Caco-2 (cell line): ENCODE measurements around the gene SKAP1. TPM values are rescaled to one million over a fixed set of nuclear protein-coding genes. Genes with fewer than 3 reads are reported as not detected.

Source experiments
- BruUV-seq: library from RNA; stranded (reverse); fragments of 400-500 nt; replicated peaks from 2 replicates; lab custom pipeline; 2021; lab: Mats Ljungman, UMichigan
- CTCF ChIA-PET: fragments of 300-600 bp; sonication (Branson Sonifier 250); formaldehyde crosslinking; loops from one replicate; lab custom pipeline; 2022; ENCODE audit warnings: antibody characterized with exemption; lab: Charles Lee
- POLR2A ChIA-PET: fragments of 300-600 bp; sonication (Branson Sonifier 250); formaldehyde crosslinking; loops from one replicate; lab custom pipeline; 2022; ENCODE audit warnings: antibody characterized with exemption; lab: Charles Lee
- DNase-seq, 2 experiments: peaks; one replicate each; pipeline versions ENCODE4 v3.0.0 to v3.0.0-alpha.2; 2020 to 2022
- H3K27me3 ChIP-seq: replicated peaks from 2 replicates; pipeline ENCODE4 v1.6.0; 2011; ENCODE audit warnings: low read length; ENCODE audit not compliant: control insufficient read depth, insufficient read depth
- H3K36me3 ChIP-seq: 2 replicates; pipeline ENCODE4 v1.5.1; 2011; ENCODE audit warnings: low read length; ENCODE audit not compliant: control insufficient read depth, insufficient read depth
- H3K4me1 ChIP-seq: fragments of 250-450 bp; sonication (Bioruptor Pico); 2 replicates; pipeline ENCODE4 v1.5.1; 2020; ENCODE audit warnings: mild to moderate bottlenecking
- H3K4me3 ChIP-seq: 2 replicates; pipeline ENCODE4 v1.5.1; 2011; ENCODE audit warnings: low read depth, mild to moderate bottlenecking, control low read depth, low read length
- H3K9me3 ChIP-seq: fragments of 250-450 bp; sonication (Bioruptor Pico); 2 replicates; pipeline ENCODE4 v1.5.1; 2020; ENCODE audit warnings: mild to moderate bottlenecking, moderate library complexity
- H3K27ac Mint-ChIP-seq: one replicate; pipeline ENCODE4 v1.8.0; 2022; ENCODE audit warnings: mixed read lengths; ENCODE audit not compliant: unreplicated experiment
- H3K27me3 Mint-ChIP-seq: one replicate; pipeline ENCODE4 v1.8.0; 2022; ENCODE audit warnings: mixed read lengths; ENCODE audit not compliant: insufficient read depth, unreplicated experiment
- H3K36me3 Mint-ChIP-seq: one replicate; pipeline ENCODE4 v1.8.0; 2022; ENCODE audit warnings: mild to moderate bottlenecking, mixed read lengths; ENCODE audit not compliant: insufficient read depth, unreplicated experiment
- H3K4me1 Mint-ChIP-seq: one replicate; pipeline ENCODE4 v1.8.0; 2022; ENCODE audit warnings: low read depth, mixed read lengths; ENCODE audit not compliant: unreplicated experiment
- H3K4me3 Mint-ChIP-seq: one replicate; pipeline ENCODE4 v1.8.0; 2022; ENCODE audit warnings: mild to moderate bottlenecking, moderate library complexity, mixed read lengths; ENCODE audit not compliant: unreplicated experiment
- H3K9me3 Mint-ChIP-seq: one replicate; pipeline ENCODE4 v1.8.0; 2022; ENCODE audit warnings: mixed read lengths; ENCODE audit not compliant: unreplicated experiment
- CTCF ChIP-seq, 2 experiments: fragments of 200-600 bp in 1 of 2; IDR thresholded peaks; 1 replicate in 1 of 2; 2 replicates in 1 of 2; pipeline versions ENCODE4 v1.5.1 to v1.8.0; 2011 to 2022; ENCODE audit warnings: antibody characterized with exemption in 1 of 2, control low read depth in 1 of 2, inconsistent platforms in 1 of 2, low read depth in 1 of 2, low read length in 1 of 2, mild to moderate bottlenecking in 1 of 2, moderate library complexity in 1 of 2; ENCODE audit not compliant: insufficient read depth in 1 of 2, severe bottlenecking in 1 of 2, unreplicated experiment in 1 of 2
- intact Hi-C: fragments of 100-400 bp; cut with micrococcal nuclease; formaldehyde crosslinking; loops from one replicate; pipeline ENCODE4 v1.10.0; 2022; ENCODE audit not compliant: unreplicated experiment
- total RNA-seq: library from RNA; stranded (reverse); gene quantifications from 2 replicates; pipeline ENCODE4 v1.2.3, GENCODE V29; 2022

SKAP1 gene
- total RNA-seq, 1 experiment from 2014 or later: 0.70 TPM

GRCh38 chr17:48241131-48241591, 188.9 kb downstream of the SKAP1 start:
- H3K36me3 Mint-ChIP-seq: peaks cover 5% of the 10 kb centered on the region
- no peak for TF ChIP-seq CTCF (IDR thresholded peaks at IDR 0.05; ENCODE audit: insufficient read depth in 1 of 2, low read depth in 1 of 2, low read length in 1 of 2, severe bottlenecking in 1 of 2, unreplicated experiment in 1 of 2)
- H3K9me3 Mint-ChIP-seq: peaks cover 10% of the 10 kb centered on the region
- ChIA-PET POLR2A (interaction anchor here (0.6 kb wide), 1 partner anchor 157 kb away, joined by 3 read pairs; no protein-coding TSS in a partner anchor), CTCF (interaction anchor here (1.3 to 1.6 kb wide), 2 partner anchors 25 to 27 kb away, joined by 3 to 7 read pairs; no protein-coding TSS in a partner anchor)
- Histone ChIP-seq H3K36me3 (no peaks in the 10 kb centered on the region), H3K9me3 (no peaks in the 10 kb centered on the region), H3K4me3 (no peak overlapping the region), H3K4me1 (peaks cover 63% of the 10 kb centered on the region), H3K27me3 (no peaks in the 10 kb centered on the region)
- H3K27ac Mint-ChIP-seq: no peak overlapping the region
- no peaks in the 10 kb centered on the region for H3K27me3 Mint-ChIP-seq
- no peak overlapping the region for H3K4me3 Mint-ChIP-seq
- BruUV-seq: no TSS peak
- H3K4me1 Mint-ChIP-seq: peaks cover 57% of the 10 kb centered on the region
- intact Hi-C loops: loop anchor here (5.0 kb wide), 1 partner anchor 556 kb away; no protein-coding TSS in a partner anchor
- peak in 1 of 2 experiments; percentile 68 for DNase-seq

GRCh38 chr17:48240562-48241130, 189.4 kb downstream of the SKAP1 start:
- Mint-ChIP-seq H3K27ac (no peak overlapping the region), H3K36me3 (peaks cover 5% of the 10 kb centered on the region), H3K4me1 (peaks cover 53% of the 10 kb centered on the region), H3K27me3 (no peaks in the 10 kb centered on the region), H3K4me3 (no peak overlapping the region), H3K9me3 (peaks cover 10% of the 10 kb centered on the region)
- ChIA-PET CTCF (interaction anchor here (0.7 to 1.6 kb wide), 4 partner anchors 12 to 27 kb away, joined by 3 to 4 read pairs (median 3); no protein-coding TSS in a partner anchor), POLR2A (no interaction called here)
- no peak for TF ChIP-seq CTCF (IDR thresholded peaks at IDR 0.05; ENCODE audit: insufficient read depth in 1 of 2, low read depth in 1 of 2, low read length in 1 of 2, severe bottlenecking in 1 of 2, unreplicated experiment in 1 of 2)
- Histone ChIP-seq H3K4me3 (no peak overlapping the region), H3K27me3 (no peaks in the 10 kb centered on the region), H3K9me3 (no peaks in the 10 kb centered on the region), H3K36me3 (no peaks in the 10 kb centered on the region), H3K4me1 (peaks cover 58% of the 10 kb centered on the region)
- no peak for DNase-seq
- no TSS peak for BruUV-seq
- intact Hi-C loops: loop anchor here (5.0 kb wide), 1 partner anchor 557 kb away; no protein-coding TSS in a partner anchor

GRCh38 chr17:48240122-48240521, 189.9 kb downstream of the SKAP1 start:
- no peak overlapping the region for H3K4me3 Mint-ChIP-seq
- Histone ChIP-seq H3K9me3 (no peaks in the 10 kb centered on the region), H3K36me3 (no peaks in the 10 kb centered on the region), H3K27me3 (no peaks in the 10 kb centered on the region), H3K4me1 (peaks cover 52% of the 10 kb centered on the region), H3K4me3 (no peak overlapping the region)
- BruUV-seq: no TSS peak
- peaks cover 5% of the 10 kb centered on the region for H3K36me3 Mint-ChIP-seq
- CTCF ChIA-PET: interaction anchor here (0.6 to 2.2 kb wide), 9 partner anchors 11 to 1200 kb away, joined by 3 to 7 read pairs (median 3); no protein-coding TSS in a partner anchor
- peaks cover 10% of the 10 kb centered on the region for H3K9me3 Mint-ChIP-seq
- no peaks in the 10 kb centered on the region for H3K27me3 Mint-ChIP-seq
- intact Hi-C loops: loop anchor here (5.0 kb wide), 1 partner anchor 557 kb away; no protein-coding TSS in a partner anchor
- POLR2A ChIA-PET: no interaction called here
- no peak for TF ChIP-seq CTCF (IDR thresholded peaks at IDR 0.05; ENCODE audit: insufficient read depth in 1 of 2, low read depth in 1 of 2, low read length in 1 of 2, severe bottlenecking in 1 of 2, unreplicated experiment in 1 of 2)
- no peak overlapping the region for H3K27ac Mint-ChIP-seq
- H3K4me1 Mint-ChIP-seq: peaks cover 51% of the 10 kb centered on the region
- DNase-seq: no peak
